KBM-7 (cell line): Measurements from ENCODE around the gene COP1.
"Not testable (repeated sequence)": the region's sequence is repeated elsewhere in the genome, so short reads cannot be mapped to it uniquely, and the experiment has no call there.

Source experiments
- DNase-seq: peaks from one replicate; pipeline ENCODE4 v3.0.0-alpha.2; 2015
- in situ Hi-C: fragments of 300-500 bp; cut with MboI; formaldehyde crosslinking; loops from 2 replicates; pipeline ENCODE4 v1.14.3; 2020; ENCODE audit warnings: low sequenced_read_pairs, low pct_unique_long_range_greater_than_20kb, mixed read lengths

Gene COP1

DNA sequence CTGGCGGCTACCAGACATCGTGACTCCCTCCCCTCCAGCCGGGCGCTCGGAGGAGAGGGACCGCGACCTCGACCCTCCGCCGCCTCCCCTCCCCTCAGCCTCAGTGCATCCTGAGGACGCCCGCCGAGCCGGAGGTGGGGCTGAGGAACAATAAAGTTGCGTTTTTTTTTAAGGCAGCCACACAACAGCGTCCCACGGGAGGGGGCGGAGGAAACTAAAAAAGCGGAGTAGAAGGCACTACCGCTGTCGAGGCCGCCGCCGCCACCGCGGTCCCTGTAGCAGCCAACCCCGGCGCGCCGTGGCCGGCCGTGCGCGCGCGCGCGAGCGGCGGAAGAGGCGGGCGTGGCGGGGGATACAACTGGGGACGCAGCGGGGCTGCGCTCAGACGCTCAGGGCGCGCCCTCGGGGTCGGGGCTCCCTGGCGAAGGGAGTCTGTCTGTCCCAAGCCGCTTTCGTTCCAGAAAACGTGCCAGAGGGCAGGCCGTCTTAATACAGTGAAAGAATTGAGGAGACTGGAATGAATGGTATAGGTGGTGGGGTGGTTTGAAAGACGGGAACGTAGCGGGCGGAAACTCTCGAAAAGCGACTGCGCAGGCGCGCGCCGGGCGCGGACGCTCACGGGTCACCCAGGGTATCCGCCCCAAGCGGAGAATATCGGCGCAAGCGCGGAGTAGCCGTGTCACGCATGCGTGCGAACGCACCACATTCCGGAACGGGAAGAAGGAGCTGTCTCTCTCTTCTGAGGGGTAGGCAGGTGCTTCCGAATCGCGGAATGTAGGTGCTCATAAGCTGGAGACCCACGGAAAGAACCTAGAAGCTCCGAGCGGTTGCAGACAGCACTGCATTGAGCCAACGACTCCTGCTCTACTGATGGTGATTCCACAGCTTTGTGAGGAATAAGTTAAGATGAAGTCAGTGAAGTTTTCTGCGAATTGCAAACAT is at the start of gene COP1:
Gene COP1 (minus strand): TSS at position 326 of the 942 bp plus-strand sequence. CDS start 308 bp downstream, at position 18.
- in situ Hi-C loops: no loop called here
- DNase-seq: peak; percentile 96

DNA sequence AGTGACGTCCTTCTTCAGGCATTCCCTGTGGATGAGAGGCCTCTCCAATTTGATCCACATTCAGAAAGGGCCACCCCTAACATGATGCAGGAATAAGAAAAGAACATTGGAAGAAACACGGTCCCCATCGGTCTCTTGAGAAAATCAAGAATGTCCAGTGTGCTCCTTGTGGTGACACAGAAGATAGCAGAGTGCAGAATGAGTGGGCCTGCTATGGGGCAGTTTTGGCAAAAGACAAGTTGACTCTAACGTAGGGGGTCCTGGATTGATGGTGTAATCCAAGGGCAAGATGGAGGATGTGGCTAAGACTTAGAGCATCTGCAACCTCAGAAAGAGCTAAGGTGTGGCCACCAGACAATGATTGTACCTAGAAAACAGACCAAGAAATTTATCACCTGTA is 45.1 kb upstream of the COP1 start:
- in situ Hi-C loops: no loop called here
- DNase-seq: no peak

DNA sequence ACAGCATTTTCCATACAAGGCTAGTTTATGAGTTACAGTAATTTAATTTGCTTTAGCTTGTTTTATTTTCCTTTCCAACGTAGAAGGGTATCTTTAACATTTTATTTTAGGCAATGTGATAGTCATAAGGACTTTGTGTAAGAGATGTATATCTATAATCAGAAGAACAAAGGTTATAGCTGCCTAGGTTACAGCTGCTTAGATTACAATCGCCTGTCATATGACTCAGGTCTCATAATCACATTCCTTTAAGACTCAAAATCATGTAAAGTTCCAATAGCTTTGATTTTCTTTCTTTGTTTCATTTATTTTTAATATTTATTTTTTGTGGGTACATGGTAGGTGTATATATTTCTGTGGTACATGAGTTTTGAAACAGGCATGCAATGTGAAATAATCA is 37.8 kb upstream of the COP1 start:
- in situ Hi-C loops: no loop called here

DNA sequence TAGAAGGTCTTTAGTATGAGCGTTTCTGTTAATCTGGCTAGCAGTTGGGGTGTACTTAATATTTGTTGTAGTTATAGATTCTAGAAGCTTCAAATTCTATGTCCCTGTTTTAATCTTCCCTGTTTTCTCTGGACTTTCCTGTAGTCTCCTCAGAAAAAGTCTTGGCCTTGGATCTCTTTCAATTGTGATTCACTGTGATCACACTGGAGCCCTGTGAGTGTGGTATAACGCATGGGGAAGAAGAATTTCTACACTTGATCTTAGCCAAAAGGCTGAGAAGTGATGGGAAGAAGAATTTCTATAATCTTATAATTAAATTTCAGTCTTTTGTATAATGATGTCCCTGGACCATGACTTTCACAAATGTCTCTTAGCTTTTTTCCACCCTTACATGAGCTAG is 36.7 kb upstream of the COP1 start:
- DNase-seq: no peak
- in situ Hi-C loops: no loop called here

More for the DNA sequence above, 37.8 kb upstream of the COP1 start:
- DNase-seq: no peak

DNA sequence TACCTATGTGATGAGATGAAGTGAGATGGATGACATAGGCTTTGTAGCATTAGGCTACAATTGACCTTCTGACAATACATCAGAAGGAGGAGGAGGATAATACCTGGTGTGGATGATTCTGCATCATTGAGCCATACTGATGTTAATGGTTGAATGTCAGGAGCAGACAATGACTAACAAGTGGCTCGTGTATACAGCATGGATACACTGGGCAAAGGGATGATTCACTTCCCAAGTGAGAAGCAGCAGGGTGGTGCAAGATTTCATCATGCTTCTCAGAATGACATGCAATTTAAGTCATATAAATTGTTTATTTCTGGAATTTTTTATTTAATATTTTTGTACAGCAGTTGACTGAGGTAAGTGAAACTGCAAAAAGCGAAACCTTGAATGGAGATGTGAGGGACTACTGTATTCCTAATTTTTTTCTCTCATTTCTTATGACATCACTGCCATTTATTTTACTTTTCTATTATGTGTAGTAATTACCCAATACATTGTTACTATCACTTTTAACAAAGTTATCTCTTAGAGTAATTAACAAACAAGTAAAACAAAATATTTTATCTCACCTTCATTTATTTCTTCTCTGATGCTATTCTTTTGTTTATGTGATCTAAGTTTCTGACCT is 34.4 kb upstream of the COP1 start:
- DNase-seq: no peak
- in situ Hi-C loops: no loop called here

DNA sequence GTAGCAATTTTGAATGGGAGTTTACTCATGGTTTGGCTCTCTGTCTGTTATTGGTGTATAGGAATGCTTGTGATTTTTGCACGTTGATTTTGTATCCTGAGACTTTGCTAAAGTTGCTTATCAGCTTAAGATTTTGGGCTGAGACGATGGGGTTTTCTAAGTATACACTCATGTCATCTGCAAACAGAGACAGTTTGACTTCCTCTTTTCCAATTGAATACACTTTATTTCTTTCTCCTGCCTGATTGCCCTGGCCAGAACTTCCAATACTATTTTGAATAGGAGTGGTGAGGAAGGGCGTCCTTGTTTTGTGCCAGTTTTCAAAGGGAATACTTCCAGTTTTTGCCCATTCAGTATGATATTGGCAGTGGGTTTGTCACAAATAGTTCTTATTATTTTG is 26.6 kb upstream of the COP1 start:
- DNase-seq, in situ Hi-C loops: not testable (repeated sequence)

DNA sequence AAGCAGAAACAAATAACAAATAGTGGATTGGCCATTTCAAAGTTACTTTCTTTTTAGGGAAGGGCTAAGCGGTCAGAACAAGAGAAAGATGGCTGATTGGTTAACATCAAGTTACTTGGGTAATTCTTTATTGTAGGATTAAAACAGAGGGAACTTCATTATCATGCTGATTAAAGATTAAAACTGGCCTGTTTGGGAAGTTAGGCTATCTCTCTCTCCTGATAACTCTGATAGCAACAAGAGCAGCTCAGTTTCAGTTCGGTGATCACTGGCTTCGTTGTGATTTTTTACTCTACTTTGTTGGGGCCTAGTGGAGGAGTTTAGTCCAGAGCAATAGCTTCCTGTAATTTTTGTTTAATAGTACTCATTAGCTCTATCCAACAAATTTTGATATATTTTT is 20.5 kb upstream of the COP1 start:
- in situ Hi-C loops: no loop called here
- no peak for DNase-seq

DNA sequence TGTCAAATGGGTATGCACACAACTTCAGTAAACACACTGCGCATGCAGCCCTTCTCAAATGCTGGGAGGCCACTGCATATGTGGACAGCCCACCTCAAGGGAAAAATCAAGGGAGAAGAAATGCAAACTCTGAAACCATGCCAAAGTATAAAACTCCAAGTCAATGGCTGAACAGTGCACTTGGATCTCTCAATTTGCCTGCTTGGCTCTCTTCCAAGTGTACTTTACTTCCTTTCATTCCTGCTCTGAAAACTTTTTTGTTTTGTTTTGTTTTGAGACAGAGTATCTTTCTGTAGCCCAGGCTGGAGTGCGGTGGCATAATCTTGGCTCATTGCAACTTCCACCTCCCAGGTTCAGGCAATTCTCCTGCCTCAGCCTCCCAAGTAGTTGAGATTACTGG is 18.8 kb upstream of the COP1 start:
- DNase-seq: no peak
- in situ Hi-C loops: no loop called here

DNA sequence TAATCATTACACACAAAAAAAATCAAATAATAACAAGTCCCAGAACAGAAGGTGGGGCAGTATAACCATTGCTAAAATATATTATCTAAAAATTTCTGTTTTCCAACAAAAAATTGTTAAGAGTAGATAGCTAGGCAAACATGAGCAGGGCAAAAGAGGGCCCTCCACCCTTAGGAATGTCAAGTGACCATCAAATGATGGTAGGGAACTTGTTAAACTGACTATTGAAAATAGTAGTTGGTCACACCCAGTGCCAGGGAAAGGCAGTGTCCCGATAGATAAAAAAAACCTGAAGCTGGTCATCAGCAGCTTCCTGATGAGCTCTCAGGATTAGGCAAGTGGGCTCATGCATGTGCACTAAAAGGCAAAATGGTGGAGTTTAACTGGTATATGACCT is 18.4 kb upstream of the COP1 start:
- no peak for DNase-seq
- in situ Hi-C loops: no loop called here

DNA sequence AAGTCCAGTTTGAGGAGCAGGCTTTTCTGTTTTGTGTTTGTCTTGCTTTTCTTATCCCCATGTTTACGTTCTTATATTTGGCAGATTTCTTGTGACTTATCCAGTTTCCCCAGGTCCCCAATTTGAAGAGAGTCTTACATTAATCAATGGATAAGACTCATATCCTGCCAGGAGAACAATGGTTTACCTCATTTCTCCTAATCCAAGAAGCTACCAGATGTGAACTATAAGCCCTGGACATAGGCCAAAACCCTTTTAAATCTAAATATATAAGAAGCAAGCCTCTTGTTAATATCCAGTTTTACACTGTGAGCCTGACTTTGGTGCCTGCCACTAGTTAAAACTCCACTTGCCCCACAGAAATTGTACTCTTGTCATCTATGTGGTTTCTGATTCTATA is 15.1 kb upstream of the COP1 start:
- in situ Hi-C loops: no loop called here

DNA sequence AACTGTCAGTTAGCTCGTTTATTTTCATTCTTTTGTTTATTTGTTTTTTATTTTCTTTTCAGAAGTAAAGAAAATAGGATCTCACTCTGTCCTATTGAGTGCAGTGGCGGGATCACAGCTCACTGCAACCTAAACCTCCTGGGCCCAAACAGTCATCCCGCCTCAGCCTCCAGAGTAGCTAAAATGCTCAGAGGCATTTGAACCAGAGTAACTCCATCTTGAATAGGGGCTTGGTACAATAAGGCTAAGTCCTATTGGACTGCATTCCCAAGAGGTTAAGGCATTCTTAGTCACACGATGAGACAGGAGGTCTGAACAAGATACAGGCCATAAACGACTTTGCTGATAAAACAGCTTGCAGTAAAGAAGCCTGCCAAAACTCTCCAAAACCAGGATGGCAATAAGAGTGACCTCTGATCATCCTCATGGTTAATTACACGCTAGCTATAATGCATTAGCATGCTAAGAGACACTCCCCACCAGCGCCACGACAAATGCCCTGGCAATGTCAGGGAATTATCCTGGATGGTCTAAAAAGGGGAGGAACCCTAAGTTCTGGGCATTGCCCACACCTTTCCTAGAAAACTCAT is 13.1 kb upstream of the COP1 start:
- in situ Hi-C loops: no loop called here
- DNase-seq: no peak

More for the DNA sequence above, 15.1 kb upstream of the COP1 start:
- DNase-seq: no peak

DNA sequence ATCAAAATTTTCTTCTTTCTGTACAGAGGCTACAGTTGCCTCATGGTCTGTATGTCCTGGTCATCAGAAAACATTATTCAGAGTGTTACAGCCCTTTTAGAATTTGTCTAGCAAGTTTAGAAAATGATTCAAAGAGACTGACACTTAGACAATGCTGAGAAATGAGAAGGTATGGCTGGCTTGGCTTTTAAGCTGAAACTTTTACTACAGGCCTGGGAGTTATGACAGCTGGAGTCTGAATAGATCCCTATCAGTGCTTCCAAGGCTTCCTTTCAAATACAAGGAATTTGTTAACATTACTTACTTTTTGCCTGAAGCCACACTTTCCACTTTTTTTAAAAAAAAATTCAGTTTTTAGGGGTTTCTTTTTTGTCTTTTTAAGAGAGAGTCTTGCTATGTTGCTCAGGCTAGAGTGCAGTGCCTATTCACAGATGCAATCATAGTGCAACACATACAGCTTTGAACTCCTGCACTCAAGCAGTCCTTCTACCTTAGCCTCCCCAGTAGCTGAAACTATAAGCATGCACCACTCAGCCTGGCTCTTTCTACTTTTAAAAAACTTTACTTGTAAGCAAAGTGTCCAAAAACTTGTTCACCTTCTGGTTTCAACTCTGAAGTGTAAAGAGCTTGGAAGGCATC is 10.5 kb upstream of the COP1 start:
- in situ Hi-C loops: no loop called here

DNA sequence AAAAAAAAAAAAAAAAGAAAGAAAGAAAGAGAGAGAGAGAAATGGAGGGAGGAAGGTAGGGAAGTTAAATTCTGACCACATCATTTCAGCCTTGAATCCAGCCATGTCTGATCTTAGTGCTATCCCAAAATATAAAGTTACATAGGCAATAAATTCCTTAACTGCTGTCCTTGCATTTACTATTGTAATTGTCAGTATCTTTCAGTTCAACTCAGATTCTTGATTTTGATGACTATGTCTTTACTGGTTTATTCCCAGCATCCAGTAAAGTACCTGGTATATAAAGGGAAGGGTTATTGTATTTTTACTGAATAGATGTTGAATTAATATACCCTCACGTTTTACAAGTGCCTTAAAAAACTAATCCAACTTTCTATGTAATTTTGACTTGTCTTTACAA is 8.9 kb upstream of the COP1 start:
- in situ Hi-C loops: no loop called here
- no peak for DNase-seq

More for the DNA sequence above, 10.5 kb upstream of the COP1 start:
- DNase-seq: no peak

DNA sequence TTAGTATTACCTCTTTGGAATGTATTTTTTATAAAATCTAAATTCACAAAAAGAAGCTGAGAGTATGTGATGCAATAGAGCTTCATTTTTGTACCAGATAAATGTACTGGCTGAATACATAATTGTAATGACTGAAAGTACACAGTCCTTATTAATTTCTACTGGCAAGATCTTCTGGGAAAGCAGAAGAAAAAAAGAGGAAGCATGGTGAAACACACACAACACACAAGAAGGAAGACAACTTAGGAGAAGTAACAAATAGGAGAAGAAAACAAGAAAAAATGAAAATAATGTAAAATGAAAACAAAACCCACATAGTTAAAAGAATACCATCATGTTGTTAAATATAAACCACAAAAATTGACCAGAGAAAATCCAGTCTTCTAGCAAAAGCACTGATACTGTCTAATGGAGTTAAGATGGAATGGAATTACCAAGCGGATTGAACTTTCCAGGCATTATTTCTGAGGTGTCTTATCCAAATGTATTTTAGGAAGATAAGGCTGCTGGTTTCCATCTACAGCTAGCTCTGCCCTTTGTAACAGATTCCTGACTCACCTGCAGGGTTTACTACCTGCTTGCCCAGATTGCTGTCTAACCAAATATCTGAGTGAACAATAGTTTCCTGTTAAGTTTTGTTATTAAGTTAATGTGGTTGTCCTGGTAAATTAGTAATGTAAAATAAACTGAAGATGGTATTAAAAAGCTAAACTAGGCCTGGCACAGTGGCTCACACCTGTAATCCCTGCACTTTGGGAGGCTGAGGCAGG is 4.5 kb upstream of the COP1 start:
- in situ Hi-C loops: no loop called here
- peak; percentile 73 for DNase-seq

DNA sequence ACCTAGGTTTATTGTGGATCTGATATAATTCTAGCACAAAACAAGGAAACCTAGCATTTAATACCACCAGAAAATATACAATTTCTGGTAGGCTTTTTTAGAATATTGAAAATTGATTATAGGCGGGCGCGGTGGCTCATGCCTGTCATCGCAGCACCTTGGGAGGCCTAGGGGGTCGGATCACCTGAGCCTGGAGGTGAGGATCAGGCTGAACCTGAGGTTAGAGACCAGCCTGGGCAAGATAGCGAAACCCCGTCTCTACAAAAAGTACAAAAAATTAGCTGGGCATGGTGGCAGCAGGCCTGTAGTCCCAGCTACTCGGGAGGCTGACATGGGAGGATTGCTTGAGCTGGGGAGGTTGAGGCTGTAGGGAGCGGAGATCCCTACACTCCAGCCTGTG is 948 bp upstream of the COP1 start:
- DNase-seq: peak; percentile 39
- in situ Hi-C loops: no loop called here

DNA sequence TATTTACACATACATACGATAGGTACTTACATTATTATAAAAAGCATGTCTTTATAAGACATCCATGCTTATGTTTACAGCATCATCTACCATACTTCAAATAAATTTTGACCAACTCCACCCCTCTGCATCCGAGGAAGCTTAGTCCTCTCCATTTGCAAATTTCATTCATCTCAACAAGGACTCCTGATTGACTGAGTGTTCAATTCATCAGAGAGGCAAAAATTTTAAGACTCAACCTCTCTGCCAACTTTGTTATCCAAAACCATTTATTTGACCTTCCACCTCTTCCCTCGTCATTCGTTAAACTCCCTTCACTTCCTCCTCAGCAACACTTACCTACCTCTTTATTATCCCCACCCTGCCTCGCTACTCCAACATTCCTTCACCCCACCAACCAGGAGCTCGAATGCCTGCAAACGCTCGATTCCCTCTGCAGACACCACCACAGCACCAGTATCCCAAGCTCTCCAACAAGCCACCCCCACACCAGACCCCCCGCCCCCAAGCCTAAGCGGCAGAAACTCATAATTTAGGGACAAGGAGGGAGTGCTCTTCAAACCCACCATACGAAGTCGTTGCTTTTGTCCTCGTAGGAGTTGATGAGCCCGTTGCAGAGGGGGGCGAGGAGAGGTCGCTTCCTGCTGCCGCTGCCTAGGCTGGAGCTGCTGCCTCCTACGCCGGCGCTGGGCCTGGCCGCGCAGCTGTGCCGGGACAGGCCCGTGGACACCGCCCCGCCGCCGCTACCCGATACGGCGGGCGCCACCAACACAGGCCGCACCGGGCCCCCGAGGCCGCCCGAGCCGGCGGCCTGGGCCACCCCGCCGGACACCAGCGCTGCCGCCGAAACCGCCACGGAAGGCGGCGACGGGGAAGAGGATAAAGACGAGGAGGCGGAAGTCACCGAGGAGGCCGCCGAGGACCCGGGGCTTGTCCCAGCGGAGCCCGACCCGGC is 803 bp downstream of the COP1 start:
- in situ Hi-C loops: no loop called here
- peak; percentile 67 for DNase-seq

DNA sequence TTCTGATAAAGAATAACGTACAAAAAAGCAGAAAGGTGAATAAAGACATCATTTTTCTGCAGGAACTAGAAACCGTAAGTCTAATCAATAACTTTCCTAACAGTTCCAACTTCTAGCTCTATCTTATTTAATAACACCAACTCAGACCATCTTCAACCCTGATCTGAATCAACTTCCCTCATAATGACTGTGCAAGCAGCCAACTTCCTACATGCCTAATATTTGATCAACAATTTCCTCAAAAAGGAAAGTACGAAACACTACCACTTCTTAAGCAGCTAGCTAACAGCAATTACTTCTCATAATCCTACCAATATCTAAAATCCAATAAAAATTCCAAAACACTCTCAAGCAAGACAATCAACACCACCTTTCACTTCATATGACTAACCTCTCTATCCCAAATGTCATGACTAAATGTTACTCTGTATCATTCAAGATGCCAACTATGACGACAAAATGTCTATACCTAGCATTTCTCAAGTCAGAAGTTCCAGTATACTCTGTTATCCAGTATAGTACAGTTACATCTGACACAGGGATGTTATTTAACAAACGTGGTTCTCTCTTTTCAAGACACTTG is 1.7 kb downstream of the COP1 start:
- peak; percentile 46 for DNase-seq
- in situ Hi-C loops: no loop called here

DNA sequence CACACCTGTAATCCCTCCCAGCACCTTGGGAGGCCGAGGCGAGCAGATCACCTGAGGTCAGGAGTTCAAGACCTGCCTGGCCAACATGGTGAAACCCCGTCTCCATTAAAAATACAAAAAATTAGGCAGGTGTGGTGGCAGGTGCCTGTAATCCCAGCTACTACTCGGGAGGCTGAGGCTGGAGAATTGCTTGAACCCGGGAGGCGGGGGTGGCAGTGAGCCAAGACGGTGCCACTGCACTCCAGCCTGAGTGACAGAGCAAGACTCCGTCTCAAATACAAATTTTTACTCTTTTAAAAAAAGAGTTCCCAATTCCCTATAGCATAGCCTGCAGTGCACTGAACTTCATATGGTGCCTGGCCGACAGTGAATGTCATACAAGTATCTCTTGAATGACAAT is 2.4 kb downstream of the COP1 start:
- DNase-seq: peak; percentile 10
- in situ Hi-C loops: not testable (repeated sequence)
